GM18502 (cell line): Measurements from ENCODE around the gene SPTAN1.
"Not testable (repeated sequence)": the region's sequence is repeated elsewhere in the genome, so short reads cannot be mapped to it uniquely, and the experiment has no call there.

ENCODE experiments used
- ATAC-seq: cut with Tn5 transposase; IDR thresholded peaks from one replicate; pipeline ENCODE4 v1.9.1; 2021; ENCODE audit warnings: mild to moderate bottlenecking; ENCODE audit not compliant: unreplicated experiment, poor library complexity

The SPTAN1 gene

DNA sequence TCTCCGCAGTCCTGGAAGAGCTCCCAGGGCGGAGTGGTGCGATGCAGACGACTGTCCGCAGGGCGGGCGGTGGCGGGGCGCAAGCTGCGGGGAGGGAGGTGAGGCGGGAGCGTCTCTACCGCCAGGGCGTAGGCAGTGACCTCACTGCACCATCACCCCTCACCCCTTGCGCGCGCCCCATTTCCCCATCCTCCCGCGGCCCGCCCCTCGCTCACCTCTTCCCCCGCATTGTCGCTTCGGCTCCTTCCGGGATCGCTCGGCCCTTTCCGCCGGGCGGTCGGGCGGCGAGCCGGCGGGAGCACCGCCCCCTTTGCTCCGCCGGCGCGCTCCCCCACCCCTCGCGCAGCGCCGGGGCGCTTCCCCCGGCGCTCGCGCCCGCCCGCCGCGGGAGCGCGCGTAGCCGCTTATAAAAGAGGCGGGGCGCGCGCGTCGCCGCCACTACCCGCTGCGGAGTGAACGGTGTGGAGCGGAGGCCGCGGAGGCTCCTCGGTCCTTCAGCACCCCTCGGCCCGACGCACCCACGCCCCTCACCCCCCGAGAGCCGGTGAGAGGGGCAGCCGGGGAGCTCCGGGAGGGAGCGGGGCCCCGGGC is at the start of gene SPTAN1:
Gene SPTAN1 (plus strand): TSS at position 435 of the 591 bp plus-strand sequence. CDS start 14,154 bp downstream, outside the sequence.
- peak; percentile 81 for ATAC-seq

DNA sequence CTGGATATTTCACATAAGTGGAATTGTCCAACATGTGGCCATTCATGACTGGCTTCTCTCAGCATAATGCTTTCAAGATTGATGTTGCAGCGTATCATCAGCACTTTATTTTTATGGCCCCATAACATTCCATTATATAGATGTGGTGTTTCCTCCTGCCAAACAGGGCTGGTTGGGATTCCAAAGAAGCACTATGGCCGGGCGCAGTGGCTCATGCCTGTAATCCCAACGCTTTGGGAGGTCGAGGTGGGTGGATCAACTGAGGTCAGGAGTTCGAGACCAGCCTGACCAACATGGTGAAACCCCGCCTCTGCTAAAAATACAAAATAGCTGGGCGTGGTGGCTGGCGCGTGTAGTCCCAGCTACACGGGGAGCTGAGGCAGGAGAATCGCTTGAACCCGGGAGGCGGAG is 49.0 kb upstream of the SPTAN1 start:
- not testable (repeated sequence) for ATAC-seq

DNA sequence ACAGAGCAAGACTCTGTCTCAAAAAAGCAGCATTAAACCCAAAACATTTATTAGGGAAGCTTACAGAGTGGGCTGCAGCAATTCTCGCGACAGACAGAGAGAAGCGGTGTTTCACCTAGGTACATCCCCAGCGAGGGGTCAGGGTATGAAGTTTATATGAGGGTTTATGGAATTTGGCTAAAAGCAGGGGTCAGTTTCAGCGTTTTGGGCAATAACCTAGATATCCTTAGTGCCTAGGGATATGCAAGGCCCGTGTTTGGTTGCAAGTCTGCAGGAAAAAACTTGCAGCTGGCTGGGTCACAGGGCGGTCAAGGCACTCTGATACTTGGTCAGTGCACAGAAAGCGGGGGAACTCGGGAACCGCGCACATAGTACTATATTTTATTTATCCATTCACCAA is 48.5 kb upstream of the SPTAN1 start:
- ATAC-seq: peak; percentile 6

DNA sequence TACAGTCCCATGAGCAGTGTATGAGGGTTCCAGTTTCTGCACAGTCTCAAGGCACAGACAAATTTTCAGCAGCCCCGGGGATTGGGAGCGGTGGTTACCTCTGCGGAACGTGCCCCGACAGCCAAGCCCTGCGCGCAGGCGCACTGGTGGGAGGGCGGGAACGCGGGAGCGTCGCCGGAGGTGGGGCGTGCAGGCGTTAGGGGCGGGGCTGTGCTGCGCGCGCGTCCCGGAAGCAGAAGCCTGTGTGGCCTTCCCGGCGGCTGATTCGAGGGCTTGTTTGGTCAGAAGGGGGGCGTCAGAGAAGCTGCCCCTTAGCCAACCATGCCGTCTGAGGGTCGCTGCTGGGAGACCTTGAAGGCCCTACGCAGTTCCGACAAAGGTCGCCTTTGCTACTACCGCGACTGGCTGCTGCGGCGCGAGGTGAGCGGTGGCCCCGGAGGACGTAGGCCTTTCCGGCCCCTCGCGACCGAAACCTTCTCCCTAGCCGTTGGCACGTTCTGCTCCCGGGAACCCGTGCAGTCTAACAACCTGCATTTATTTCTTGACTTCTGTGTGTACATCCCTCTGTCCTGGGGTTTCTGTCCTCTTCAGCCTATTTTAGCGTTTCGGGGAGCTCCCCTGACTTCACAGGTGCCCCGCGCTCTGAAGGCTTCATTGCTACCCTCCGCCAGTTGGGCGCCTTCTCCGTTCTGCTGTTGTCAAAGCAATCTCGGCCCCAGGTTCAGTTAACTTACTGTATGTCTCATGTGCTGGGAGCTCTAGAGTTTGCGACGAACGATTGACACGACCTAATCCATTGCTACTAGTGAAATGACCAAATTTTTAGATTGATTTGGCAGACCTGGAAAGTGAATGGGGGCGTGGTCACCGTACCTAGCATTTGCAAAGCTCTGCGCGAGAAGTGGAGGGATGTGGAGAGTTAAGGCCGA is 47.6 kb upstream of the SPTAN1 start, which contains the start of gene GLE1:
Gene GLE1 (plus strand): TSS at position 235 of the 929 bp plus-strand sequence. CDS start 87 bp downstream, at position 322.
- ATAC-seq: peak; percentile 89

DNA sequence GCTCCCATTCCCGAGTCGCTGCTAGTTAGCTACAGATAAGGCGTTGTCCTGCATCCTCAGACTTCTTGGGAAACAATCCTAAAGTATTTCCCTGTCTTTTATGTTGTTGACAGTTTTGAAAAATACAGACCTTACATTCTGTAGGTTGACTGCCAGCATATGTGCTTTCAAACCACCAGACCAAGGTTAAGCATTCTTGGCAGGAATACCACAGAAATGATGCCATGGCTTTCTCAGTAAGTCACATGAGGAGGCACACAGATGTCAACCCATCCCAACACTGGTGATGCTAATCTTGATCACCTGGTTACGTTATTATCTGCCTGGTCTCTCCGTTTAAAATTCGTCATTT is 47.0 kb upstream of the SPTAN1 start:
- ATAC-seq: no peak

DNA sequence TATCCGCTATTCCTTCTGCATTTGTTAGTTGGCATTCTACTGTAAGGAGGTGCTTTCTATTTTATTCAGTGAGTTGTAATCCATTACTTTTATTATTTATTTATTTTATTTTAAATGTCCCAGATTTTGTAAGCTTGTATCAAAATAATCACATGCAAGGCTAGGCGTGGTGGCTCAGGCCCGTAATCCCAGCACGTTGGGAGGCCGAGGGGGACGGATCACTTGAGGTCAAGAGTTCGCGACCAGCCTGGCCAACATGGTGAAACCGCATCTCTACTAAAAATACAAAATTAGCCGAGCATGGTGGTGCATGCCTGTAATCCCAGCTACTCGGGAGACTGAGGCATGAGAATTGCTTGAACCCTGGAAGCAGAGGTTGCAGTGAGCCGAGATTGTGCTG is 46.5 kb upstream of the SPTAN1 start:
- ATAC-seq: not testable (repeated sequence)

DNA sequence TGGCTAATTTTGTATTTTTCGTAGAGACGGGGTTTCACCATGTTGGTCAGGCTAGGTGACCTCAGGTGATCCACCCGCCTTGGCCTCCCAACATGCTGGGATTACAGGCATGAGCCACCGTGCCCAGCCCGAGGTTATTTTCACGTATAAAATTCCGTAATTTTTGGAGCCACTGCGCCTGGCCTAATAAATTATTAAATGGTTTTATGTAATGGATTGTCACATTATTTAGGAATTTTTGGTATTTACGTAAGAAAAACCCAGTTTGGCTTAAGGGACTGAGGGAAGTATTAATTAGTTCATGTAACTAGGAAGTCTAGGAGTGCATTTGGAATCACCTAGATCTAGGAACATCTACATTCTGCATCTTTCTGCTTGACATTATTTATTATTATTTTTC is 39.6 kb upstream of the SPTAN1 start:
- no peak for ATAC-seq

DNA sequence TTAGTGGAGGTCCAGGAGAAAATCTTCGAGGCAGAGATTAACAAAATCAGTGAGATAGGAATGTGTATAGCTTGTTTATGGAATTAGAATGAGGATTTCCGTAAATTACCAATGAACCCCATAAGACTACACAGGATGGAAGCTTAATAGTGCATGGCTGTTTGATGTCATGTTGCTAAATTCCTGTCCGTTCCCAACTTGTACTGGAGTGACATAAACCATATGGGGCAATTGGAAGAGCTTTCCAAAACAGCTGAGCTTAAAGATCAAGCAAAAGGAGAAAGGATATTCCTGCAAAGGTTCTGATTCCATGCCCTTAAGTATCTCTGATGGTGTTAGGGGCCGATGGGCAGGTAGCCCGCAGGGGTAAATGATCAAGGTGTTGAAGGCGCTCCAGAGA is 30.4 kb upstream of the SPTAN1 start:
- ATAC-seq: no peak

DNA sequence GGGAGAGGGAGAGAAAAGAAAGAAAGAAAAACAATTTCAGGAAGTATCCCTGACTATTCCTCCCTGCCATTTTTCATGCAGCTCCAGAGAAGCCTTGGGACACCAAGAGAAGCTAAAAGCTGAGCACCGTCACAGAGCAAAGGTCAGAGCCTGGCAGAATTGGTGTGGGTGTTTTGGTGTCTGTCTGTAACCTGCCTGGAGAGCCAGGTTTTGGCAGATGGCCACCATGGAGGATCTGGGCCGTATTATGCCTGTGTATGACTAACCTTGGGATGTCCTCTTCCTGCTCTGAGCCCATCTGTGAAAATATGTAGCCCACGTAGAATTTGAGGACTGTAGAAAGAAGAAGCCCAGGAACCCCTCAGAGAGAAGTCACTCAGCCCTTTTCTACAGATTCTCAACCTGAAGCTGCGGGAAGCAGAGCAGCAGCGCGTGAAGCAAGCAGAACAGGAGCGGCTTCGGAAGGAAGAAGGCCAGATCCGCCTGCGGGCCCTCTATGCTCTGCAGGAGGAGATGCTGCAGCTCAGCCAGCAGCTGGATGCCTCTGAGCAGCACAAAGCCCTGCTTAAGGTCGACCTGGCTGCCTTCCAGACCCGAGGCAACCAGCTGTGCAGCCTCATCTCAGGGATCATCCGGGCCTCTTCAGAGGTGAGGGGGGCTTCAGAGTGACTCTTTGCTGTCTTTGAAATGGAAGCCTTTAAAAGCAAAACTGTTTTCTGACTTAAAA is 29.0 kb upstream of the SPTAN1 start:
- ATAC-seq: no peak

DNA sequence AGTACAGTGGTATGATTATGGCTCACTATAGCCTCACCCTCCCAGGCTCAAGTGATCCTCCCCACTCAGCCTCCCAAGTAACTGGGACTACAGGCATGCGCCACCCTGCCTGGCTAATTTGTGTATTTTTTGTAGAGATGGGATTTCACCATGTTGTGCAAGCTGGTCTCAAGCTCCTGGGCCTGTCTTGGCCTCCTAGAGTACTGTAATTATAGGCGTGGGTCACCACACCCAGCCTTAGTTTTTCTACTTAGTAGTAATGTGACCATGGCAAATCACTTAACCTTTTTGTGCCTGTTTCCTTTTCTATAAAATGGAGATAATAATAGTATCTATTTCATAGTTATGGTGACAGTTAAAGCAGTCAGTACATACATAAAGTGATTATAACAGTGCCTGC is 25.7 kb upstream of the SPTAN1 start:
- no peak for ATAC-seq

DNA sequence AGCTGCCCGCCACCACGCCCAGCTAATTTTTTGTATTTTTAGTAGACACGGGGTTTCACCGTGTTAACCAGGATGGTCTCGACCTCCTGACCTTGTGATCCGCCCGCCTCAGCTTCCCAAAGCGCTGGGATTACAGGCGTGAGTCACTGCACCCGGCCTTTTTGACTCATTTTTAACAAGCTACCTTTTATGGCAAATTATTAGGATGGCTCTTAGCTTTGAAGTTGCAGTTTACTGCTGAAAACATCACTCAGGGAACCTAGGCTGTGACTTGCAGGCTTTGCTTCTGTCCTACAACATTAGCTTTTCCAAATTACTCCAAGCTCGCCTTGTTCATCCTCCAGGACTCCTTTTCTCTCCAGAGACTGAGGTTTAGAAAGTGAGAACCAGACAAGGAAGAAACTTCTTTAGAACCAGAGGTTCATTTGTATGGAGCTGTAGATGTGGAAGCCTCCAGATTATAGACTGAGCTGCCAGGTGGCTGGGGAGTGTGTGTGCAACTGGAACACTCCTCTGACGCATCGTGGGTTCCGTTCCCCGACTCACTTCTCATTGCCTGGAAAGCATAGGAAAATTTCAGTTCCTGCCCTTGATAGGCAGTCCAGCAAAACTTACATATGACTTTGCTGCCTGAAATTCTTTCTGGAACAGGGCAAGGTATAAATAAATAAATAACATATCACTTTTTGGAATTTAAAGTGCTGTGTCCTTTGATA is 23.8 kb upstream of the SPTAN1 start:
- ATAC-seq: no peak

DNA sequence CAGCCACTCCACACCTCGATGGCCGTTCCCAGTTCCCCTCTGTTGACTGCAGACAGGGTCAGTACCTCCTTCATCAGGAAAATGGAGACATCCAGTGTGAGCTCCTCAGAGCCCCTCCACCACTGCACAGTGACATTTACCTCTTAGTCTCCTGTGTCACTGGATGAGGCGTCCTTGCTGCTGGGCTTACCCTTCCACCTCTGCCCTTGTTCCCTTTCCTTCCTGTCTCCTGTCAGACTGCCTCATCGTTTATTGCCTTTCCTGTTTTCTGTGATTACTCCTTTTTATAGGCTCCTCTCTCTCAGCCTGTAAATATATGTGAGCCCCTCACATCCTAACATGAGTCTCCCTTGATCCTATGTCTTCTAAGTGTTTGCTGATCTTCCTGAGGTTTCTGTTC is 23.2 kb upstream of the SPTAN1 start:
- no peak for ATAC-seq

DNA sequence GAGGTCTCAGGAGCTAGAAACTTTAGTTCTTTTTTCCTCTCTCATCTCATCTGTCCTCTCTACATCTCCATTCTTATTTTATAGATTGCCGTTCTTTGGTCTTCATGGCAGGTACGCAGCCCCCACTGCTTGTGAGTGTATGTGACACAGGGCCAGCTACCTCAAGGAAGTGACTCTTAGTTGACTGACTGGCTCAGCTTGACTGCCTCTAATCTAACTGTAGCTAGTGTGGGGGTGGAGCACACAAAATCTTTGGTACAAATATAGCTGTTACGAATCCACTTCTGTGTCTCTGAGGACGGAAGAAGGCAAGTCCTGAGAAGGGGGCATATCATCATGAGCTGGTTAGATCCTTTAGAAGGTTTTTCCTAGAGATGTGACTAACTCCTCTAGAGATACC is 19.8 kb upstream of the SPTAN1 start:
- no peak for ATAC-seq

DNA sequence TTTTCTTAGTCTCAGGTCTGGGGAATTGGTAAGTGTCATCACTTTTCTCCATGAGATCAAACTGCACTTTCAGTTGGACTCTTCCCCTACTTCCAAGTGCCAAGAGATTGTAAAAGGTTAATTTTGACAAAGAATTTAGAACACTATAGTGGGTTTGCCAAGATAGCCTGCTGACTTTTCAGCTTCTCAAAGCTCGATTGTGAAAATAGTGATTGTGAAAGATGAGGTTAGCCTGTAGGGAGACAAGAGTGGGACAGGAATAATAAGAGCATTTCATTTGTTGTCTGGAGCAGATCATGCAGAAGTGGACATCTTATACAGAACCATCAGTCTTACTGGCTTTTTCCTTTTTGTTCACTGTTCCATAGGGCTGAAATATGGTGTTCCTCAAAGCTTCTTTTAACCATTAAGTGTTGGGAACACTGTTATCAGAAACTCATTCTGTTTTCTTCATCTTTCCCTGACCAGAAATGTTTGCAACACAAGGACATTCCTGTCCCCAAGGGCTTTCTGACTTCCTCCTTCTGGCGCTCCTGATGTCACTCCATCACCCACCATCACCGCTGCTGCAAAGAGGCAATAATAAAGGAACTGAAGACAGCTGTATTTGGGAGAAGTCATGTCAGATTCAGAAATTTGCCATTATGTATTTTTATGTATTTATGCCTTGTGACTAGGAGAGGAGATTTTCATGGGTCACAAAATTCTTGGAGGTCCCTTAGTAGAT is 11.6 kb upstream of the SPTAN1 start:
- ATAC-seq: no peak

DNA sequence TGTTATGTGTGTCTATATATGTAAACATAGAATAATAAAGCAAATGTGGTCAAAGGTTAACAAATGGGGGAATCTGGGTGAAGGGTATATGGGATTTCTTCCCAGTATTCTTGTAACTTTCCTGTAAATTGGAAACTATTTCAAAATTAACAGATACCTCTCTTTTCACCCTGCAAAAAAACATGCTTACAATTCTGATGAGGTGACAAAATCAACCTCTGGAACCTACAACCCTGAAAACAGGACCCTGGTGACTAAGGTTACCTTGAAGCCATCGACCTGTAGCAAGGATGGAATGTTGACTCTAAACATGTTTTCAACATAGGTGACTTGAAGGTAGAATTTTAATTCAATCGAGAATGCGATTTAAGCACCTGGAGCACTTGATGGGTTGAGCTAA is 5.9 kb upstream of the SPTAN1 start:
- no peak for ATAC-seq

DNA sequence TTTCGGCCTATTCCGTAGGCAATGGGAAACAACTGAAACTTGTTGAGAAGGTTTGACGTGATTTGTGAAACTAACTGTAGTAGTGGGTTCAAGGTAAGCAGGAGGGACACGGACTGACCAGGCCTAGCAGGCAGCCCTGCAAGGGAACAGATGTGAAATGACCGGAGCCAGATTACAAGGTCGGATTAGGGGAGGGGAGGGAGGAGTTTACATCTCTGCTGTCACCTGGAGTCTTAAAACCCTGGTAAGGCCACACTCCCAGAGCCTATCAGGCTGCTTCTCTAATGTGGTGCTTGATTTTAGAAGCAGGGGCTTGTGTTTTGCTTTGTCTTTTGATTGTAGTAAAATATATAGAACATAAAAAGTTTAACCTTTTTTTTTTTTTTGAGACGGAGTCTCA is 3.5 kb upstream of the SPTAN1 start:
- ATAC-seq: no peak

DNA sequence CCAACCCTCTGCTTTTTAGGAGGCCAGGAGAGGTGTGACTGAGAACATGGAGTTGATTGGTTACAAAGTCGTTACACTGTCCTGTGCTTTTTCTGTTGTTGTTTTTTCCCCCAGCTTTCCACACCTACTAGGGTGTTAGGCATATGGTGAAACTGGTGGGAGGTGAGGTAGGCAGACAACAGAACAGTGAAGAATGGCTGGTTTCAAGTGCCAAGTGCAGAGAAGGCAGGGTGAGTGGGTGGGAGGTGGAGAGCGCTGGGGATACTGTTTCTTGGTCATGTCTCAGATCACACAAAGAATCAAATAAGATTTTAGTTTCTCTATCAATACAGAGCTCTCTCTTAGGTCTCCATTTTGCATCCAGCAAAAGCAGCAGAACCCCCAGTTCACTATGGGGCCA is 2.2 kb upstream of the SPTAN1 start:
- no peak for ATAC-seq

DNA sequence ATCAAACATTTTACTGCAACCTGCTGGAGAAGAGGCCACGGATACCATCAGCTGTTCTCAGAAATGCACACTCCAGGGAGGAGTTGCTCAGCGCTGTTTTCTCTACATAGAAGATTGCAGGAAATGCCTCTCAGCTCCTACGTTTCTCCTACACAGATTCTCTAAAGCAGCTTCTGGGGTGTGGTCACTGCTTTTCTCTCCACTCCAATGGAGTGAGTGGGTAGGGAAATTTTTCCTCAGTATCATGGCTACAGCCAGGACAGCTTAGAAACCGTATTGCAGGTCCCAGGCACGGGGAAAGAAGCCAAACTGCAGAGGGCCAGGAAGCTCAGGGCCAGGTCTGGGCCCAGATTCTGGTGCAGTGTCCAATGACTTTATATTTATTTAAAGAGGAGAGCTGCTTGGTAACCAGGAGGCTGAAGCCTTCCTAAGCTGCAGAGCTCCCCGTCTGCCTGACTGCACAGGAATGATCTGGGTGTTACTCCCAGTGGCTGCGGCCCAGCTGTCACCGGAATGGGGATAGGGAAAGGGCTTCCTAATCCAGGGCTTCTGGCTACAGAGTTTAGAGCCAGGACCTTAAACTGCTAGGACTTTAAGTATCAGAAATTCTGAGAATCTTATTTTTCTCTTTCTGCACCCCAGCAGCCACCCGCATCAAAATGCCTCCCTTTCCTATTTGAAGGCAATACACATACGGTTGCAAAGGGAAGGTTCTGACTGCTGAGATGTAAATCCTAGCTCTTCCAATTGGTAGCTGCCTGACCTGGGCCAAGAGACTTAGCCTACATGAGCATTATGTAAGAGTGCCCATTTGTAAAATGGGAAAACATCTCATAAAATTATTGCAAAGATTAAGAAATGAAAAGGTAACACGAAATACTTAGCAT is 1.4 kb upstream of the SPTAN1 start:
- no peak for ATAC-seq

DNA sequence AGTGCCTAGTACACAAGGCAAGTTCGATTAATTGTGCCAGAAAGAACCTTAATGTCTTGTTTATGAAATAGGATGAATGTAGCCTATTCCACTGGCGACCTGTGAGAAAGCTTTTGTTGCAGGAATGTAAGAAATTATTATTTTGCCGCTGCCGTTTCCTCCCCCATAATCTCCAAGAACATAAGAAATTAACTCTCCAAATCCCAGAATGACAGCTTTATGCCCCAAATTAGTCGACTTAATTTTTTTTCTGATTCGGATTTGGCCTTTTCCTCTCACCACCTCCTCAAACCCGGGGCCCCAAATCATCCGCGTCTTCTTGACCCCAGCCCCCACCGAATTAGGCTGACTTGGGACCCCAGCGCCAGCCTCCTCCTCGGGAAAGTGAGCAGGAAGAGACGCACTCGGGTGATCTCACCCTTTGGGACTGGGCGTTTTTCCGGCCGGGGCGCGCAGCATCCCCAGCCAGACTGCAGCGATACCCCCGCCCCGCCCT is 682 bp upstream of the SPTAN1 start:
- no peak for ATAC-seq
